SK-N-SH treated with all-trans-retinoic acid at 6 μM for 48 hours (cell line): ENCODE results near the gene ATP6V0E2.

Source experiments
- ARNTL ChIP-seq: fragments of 450-650 bp; formaldehyde crosslinking; IDR thresholded peaks from 2 replicates; pipeline ENCODE4 v1.5.0; 2020; ENCODE audit warnings: low read depth, mild to moderate bottlenecking, moderate library complexity, borderline replicate concordance
- BACH2 ChIP-seq: fragments of 250-450 bp; sonication (Bioruptor Pico); IDR thresholded peaks from 2 replicates; pipeline ENCODE4 v1.9.0; 2021; ENCODE audit warnings: mild to moderate bottlenecking, borderline replicate concordance
- CREB5 ChIP-seq: fragments of 250-450 bp; sonication (Bioruptor Pico); IDR thresholded peaks from 2 replicates; pipeline ENCODE4 v1.5.1; 2020; ENCODE audit warnings: low read depth, mild to moderate bottlenecking, moderate library complexity
- ESRRG ChIP-seq: fragments of 250-450 bp; sonication (Bioruptor Pico); IDR thresholded peaks from 2 replicates; pipeline ENCODE4 v1.6.1; 2021; ENCODE audit warnings: mild to moderate bottlenecking
- PPARA ChIP-seq: fragments of 250-450 bp; sonication (Bioruptor Pico); IDR thresholded peaks from 2 replicates; pipeline ENCODE4 v1.5.0; 2020; ENCODE audit warnings: mild to moderate bottlenecking, borderline replicate concordance
- RARB ChIP-seq: fragments of 250-450 bp; sonication (Bioruptor Pico); IDR thresholded peaks from 2 replicates; pipeline ENCODE4 v1.8.0; 2021; ENCODE audit warnings: mild to moderate bottlenecking, moderate library complexity
- TCF4 ChIP-seq: fragments of 250-450 bp; sonication (Bioruptor Pico); IDR thresholded peaks from 2 replicates; pipeline ENCODE4 v1.8.0; 2021; ENCODE audit warnings: mild to moderate bottlenecking, moderate library complexity, borderline replicate concordance
- ZC3H10 ChIP-seq: fragments of 250-450 bp; sonication (Bioruptor Pico); IDR thresholded peaks from 2 replicates; pipeline ENCODE4 v1.5.1; 2021; ENCODE audit warnings: mild to moderate bottlenecking, moderate library complexity
- ZFP3 ChIP-seq: fragments of 250-450 bp; sonication (Bioruptor Pico); IDR thresholded peaks from 2 replicates; pipeline ENCODE4 v1.5.0; 2020; ENCODE audit warnings: mild to moderate bottlenecking, moderate library complexity
- ZFP30 ChIP-seq: fragments of 450-650 bp; formaldehyde crosslinking; IDR thresholded peaks from 2 replicates; pipeline ENCODE4 v1.5.0; 2022; ENCODE audit warnings: mild to moderate bottlenecking, moderate library complexity
- ZNF565 ChIP-seq: fragments of 450-650 bp; formaldehyde crosslinking; conservative IDR thresholded peaks from 2 replicates; pipeline ENCODE4 v1.5.0; 2020; ENCODE audit warnings: low read depth, mild to moderate bottlenecking, moderate library complexity
- TF ChIP-seq, protein P1 (sequence below): fragments of 250-450 bp; sonication (Bioruptor Pico); IDR thresholded peaks from 2 replicates; pipeline ENCODE4 v1.8.0; 2020; ENCODE audit warnings: mild to moderate bottlenecking, moderate library complexity, borderline replicate concordance
- TF ChIP-seq, protein P2 (sequence below): fragments of 250-450 bp; sonication (Bioruptor Pico); IDR thresholded peaks from 2 replicates; pipeline ENCODE4 v1.5.0; 2020; ENCODE audit warnings: mild to moderate bottlenecking, moderate library complexity

DNA sequence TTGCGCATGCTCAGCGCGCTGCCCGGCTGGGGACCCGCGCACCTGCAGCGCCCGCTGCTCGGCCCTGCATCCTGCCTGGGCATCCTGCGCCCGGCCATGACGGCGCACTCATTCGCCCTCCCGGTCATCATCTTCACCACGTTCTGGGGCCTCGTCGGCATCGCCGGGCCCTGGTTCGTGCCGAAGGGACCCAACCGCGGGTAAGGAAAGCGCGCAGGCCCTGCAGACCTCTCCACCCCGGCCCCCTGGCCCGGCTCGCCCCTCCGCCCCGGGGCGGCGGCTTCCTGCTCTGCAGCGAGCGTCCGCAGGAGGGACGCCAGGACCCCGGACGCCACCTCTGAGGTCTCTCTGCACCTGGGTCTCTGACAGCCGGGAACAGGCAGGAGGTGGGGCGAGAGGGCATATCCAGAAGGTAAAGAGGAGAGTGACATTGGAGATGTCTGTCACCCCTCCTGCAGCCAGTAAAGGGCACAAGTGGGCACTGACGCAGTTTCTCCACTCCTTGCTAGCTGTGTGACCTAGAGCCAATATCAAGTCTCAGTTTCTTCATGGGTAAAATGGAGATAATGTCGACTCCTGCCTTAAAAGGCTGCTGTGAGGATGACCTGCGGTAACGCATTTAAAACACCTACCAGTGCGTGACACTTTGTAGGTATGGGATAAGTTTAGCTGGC lies 338 bp downstream of the ATP6V0E2 start:
- no peak for TF ChIP-seq TCF4 (CRISPR knock-in tag)
- TF ChIP-seq RARB (CRISPR knock-in tag), result no peak
- TF ChIP-seq ARNTL, result no peak
- TF ChIP-seq CREB5 (CRISPR knock-in tag), result no peak
- TF ChIP-seq ESRRG (CRISPR knock-in tag), result no peak
- TF ChIP-seq, protein P1, sequence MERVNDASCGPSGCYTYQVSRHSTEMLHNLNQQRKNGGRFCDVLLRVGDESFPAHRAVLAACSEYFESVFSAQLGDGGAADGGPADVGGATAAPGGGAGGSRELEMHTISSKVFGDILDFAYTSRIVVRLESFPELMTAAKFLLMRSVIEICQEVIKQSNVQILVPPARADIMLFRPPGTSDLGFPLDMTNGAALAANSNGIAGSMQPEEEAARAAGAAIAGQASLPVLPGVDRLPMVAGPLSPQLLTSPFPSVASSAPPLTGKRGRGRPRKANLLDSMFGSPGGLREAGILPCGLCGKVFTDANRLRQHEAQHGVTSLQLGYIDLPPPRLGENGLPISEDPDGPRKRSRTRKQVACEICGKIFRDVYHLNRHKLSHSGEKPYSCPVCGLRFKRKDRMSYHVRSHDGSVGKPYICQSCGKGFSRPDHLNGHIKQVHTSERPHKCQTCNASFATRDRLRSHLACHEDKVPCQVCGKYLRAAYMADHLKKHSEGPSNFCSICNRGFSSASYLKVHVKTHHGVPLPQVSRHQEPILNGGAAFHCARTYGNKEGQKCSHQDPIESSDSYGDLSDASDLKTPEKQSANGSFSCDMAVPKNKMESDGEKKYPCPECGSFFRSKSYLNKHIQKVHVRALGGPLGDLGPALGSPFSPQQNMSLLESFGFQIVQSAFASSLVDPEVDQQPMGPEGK (CRISPR knock-in tag), result no peak
- no peak for TF ChIP-seq ZFP3
- TF ChIP-seq, protein P2, sequence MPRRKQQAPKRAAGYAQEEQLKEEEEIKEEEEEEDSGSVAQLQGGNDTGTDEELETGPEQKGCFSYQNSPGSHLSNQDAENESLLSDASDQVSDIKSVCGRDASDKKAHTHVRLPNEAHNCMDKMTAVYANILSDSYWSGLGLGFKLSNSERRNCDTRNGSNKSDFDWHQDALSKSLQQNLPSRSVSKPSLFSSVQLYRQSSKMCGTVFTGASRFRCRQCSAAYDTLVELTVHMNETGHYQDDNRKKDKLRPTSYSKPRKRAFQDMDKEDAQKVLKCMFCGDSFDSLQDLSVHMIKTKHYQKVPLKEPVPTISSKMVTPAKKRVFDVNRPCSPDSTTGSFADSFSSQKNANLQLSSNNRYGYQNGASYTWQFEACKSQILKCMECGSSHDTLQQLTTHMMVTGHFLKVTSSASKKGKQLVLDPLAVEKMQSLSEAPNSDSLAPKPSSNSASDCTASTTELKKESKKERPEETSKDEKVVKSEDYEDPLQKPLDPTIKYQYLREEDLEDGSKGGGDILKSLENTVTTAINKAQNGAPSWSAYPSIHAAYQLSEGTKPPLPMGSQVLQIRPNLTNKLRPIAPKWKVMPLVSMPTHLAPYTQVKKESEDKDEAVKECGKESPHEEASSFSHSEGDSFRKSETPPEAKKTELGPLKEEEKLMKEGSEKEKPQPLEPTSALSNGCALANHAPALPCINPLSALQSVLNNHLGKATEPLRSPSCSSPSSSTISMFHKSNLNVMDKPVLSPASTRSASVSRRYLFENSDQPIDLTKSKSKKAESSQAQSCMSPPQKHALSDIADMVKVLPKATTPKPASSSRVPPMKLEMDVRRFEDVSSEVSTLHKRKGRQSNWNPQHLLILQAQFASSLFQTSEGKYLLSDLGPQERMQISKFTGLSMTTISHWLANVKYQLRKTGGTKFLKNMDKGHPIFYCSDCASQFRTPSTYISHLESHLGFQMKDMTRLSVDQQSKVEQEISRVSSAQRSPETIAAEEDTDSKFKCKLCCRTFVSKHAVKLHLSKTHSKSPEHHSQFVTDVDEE (CRISPR knock-in tag), result no peak
- no peak for TF ChIP-seq ZC3H10 (CRISPR knock-in tag)
- TF ChIP-seq BACH2 (CRISPR knock-in tag), result no peak
- no peak for TF ChIP-seq PPARA (CRISPR knock-in tag)
- no peak for TF ChIP-seq ZNF565 (CRISPR knock-in tag)
- no peak for TF ChIP-seq ZFP30 (CRISPR knock-in tag)
